ENCODE results near the gene OSBP2.

- no peak for TF ChIP-seq POLR2A (IDR thresholded peaks at IDR 0.05)
- no peak for TF ChIP-seq CTCF (IDR thresholded peaks at IDR 0.05)
Measured at GRCh38 chr22:30884211-30885000, 189.7 kb downstream of the OSBP2 start.

Measured in testis (tissue), 2 donors.